ENCODE measurements around the gene ITCH.
A peak's percentile ranks its signal among the peaks of the same experiment; 100 is the strongest.

The ITCH gene

GRCh38 chr20:34363062-34363464 lies at the start of gene ITCH:
ITCH (plus strand) TSS chr20:34363273; CDS start chr20:34393812, 30,539 bp downstream.
- CTCF ChIA-PET = interaction anchor here (1.2 to 3.5 kb wide), 5 partner anchors 14 to 175 kb away, joined by 3 to 17 read pairs (median 4); no protein-coding TSS in a partner anchor
- POLR2A ChIA-PET = interaction anchor here (0.7 to 1.8 kb wide), 6 partner anchors 14 to 251 kb away, joined by 3 to 8 read pairs (median 4); partner anchors contain the start of genes DYNLRB1 and EIF2S2
- TF ChIP-seq, protein P1, sequence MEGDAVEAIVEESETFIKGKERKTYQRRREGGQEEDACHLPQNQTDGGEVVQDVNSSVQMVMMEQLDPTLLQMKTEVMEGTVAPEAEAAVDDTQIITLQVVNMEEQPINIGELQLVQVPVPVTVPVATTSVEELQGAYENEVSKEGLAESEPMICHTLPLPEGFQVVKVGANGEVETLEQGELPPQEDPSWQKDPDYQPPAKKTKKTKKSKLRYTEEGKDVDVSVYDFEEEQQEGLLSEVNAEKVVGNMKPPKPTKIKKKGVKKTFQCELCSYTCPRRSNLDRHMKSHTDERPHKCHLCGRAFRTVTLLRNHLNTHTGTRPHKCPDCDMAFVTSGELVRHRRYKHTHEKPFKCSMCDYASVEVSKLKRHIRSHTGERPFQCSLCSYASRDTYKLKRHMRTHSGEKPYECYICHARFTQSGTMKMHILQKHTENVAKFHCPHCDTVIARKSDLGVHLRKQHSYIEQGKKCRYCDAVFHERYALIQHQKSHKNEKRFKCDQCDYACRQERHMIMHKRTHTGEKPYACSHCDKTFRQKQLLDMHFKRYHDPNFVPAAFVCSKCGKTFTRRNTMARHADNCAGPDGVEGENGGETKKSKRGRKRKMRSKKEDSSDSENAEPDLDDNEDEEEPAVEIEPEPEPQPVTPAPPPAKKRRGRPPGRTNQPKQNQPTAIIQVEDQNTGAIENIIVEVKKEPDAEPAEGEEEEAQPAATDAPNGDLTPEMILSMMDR (IDR thresholded peaks at IDR 0.05; ENCODE audit: insufficient read depth, low read length, missing control alignments) = no peak
- DNase-seq (ENCODE audit: low read depth, low spot score) = peak; percentile 83
- H3K4me3 ChIP-seq (ENCODE audit: low read depth, low read length) = peak within 1 kb of the TSS; percentile 79

DNA sequence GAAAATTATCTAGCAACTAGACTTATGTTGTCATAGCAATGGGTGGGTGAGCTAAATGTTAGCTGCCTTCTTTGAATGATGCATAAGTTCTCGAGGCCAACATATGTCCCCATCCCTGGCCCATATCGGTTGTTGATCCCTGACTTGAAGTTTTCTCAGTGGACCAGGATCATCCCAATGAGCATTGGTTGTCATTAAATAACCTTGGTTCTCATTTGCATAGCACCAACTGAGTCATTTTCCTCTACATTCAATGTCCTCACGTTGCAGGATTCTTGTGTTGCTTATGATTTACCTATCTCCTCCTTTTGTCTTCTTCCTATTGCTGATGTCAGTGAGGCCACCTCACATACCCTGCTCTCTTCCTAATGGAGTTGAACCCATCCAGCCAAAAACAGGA lies 47.8 kb upstream of the ITCH start:
- H3K4me3 ChIP-seq (ENCODE audit: low read depth, low read length) = no peak overlapping the region
- ChIA-PET POLR2A (no interaction called here), CTCF (interaction anchor here (0.7 to 5.3 kb wide), 15 partner anchors 12 to 394 kb away, joined by 3 to 99 read pairs (median 5); partner anchors contain the start of genes AHCY and DYNLRB1)
- no peak for DNase-seq (ENCODE audit: low read depth, low spot score)
- TF ChIP-seq, protein P1 (IDR thresholded peaks at IDR 0.05; ENCODE audit: insufficient read depth, low read length, missing control alignments) = no peak

DNA sequence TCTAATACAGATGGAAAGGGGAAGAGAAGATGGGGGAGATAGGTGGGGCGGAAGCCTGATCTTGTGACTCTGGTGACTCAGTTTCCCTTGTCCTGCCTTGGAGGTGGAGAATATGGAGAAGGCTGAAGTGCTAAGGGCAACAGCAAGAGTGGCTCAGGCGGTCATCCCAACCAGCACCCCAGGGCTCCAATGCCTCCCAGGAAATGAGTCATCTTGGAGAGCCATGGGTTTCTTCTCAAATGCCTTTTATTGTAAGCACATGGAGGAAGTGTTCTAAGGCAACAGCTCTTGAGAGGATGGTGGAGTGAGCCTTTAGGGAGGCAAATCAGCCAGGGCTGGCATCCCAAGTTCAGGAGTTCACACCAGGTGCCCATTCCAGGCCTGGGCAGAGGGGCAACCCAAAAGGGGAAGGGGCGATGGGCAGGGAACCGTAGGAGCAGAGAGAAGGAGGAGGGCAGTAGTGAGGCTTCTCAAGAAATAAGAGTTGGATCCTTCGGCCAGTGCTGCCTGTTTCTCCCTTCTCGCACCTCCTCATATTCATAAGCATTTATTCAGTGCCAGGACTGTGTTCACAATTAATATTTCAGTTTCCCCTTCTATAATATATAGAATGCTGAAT lies 46.8 kb upstream of the ITCH start:
- CTCF ChIA-PET = interaction anchor here (0.6 to 5.3 kb wide), 4 partner anchors 173 to 454 kb away, joined by 3 to 67 read pairs (median 4); partner anchors contain the start of gene DYNLRB1
- H3K4me3 ChIP-seq (ENCODE audit: low read depth, low read length) = no peak overlapping the region
- POLR2A ChIA-PET = interaction anchor here (1.2 kb wide), 1 partner anchor 47 kb away, joined by 4 read pairs; the partner anchor contains the start of gene ITCH
- DNase-seq (ENCODE audit: low read depth, low spot score) = no peak
- TF ChIP-seq, protein P1 (IDR thresholded peaks at IDR 0.05; ENCODE audit: insufficient read depth, low read length, missing control alignments) = no peak

GRCh38 chr20:34318609-34319443 lies 44.2 kb upstream of the ITCH start:
- H3K4me3 ChIP-seq (ENCODE audit: low read depth, low read length) = no peak overlapping the region
- no peak for DNase-seq (ENCODE audit: low read depth, low spot score)
- CTCF ChIA-PET = interaction anchor here (1.0 to 1.3 kb wide), 4 partner anchors 9 to 154 kb away, joined by 3 to 4 read pairs (median 3); no protein-coding TSS in a partner anchor
- POLR2A ChIA-PET = no interaction called here
- TF ChIP-seq, protein P1 (IDR thresholded peaks at IDR 0.05; ENCODE audit: insufficient read depth, low read length, missing control alignments) = no peak

GRCh38 chr20:34320861-34321260 lies 42.2 kb upstream of the ITCH start:
- ChIA-PET POLR2A (no interaction called here), CTCF (interaction anchor here (1.5 kb wide), 1 partner anchor 9 kb away, joined by 11 read pairs; no protein-coding TSS in a partner anchor)

More at GRCh38 chr20:34320861-34321260, 42.2 kb upstream of the ITCH start:
- no peak overlapping the region for H3K4me3 ChIP-seq (ENCODE audit: low read depth, low read length)
- TF ChIP-seq, protein P1 (IDR thresholded peaks at IDR 0.05; ENCODE audit: insufficient read depth, low read length, missing control alignments) = no peak
- no peak for DNase-seq (ENCODE audit: low read depth, low spot score)
